B cell (primary cell): Measurements from ENCODE around the gene ZNF701. TPM values are rescaled to one million over a fixed set of nuclear protein-coding genes. Genes with fewer than 3 reads are reported as not detected.

Source experiments
- ATAC-seq: fragments of 200-7000 bp; cut with Tn5 transposase; one replicate; pipeline ENCODE4 v1.10.0; 2021; ENCODE audit warnings: low read depth, mild to moderate bottlenecking, moderate number of reproducible peaks, moderate library complexity
- CTCF ChIA-PET: fragments of 350-600 bp; sonication (Branson Sonifier 250); formaldehyde crosslinking; loops from one replicate; lab custom pipeline; 2021; ENCODE audit warnings: antibody characterized with exemption, inconsistent platforms; lab: Charles Lee
- POLR2A ChIA-PET: fragments of 350-600 bp; sonication (Branson Sonifier 250); formaldehyde crosslinking; loops from one replicate; lab custom pipeline; 2021; ENCODE audit warnings: antibody characterized with exemption; lab: Charles Lee
- DNase-seq: peaks from one replicate; pipeline ENCODE4 v3.0.0; 2013
- H2AFZ ChIP-seq: 2 replicates; pipeline ENCODE4 v1.6.1; 2012; ENCODE audit warnings: mild to moderate bottlenecking, low read depth, low read length; ENCODE audit not compliant: insufficient read depth, poor library complexity, severe bottlenecking
- H3K27ac ChIP-seq, 2 donors: 1 replicate in 1 of 2; 2 replicates in 1 of 2; pipeline ENCODE4 v1.5.1; 2012 to 2013; ENCODE audit warnings: low read length in 2 of 2, mild to moderate bottlenecking in 2 of 2, moderate library complexity in 1 of 2
- H3K27me3 ChIP-seq, 4 experiments: fragments of 200-600 bp in 1 of 4; sonication (generic) in 1 of 4; replicated peaks in 1 of 4; 1 replicate in 2 of 4; 2 replicates in 2 of 4; pipeline versions ENCODE4 v1.6.1 to v1.7.0; 2013 to 2016; ENCODE audit warnings: low read length in 3 of 4, mild to moderate bottlenecking in 2 of 4, mixed read lengths in 1 of 4, moderate library complexity in 1 of 4; ENCODE audit not compliant: insufficient read depth in 4 of 4, control insufficient read depth in 3 of 4; ENCODE audit errors: control extremely low read depth in 1 of 4
- H3K36me3 ChIP-seq, 2 experiments: replicated peaks in 1 of 2; 1 replicate in 1 of 2; 2 replicates in 1 of 2; pipeline versions ENCODE4 v1.6.1 to v1.7.1; 2013; ENCODE audit warnings: low read length in 1 of 2; ENCODE audit not compliant: insufficient read depth in 2 of 2, control insufficient read depth in 1 of 2; ENCODE audit errors: control extremely low read depth in 1 of 2, extremely low read depth in 1 of 2
- H3K4me1 ChIP-seq, 2 donors: fragments of 200-600 bp in 1 of 2; sonication (generic) in 1 of 2; 1 replicate in 1 of 2; 2 replicates in 1 of 2; pipeline versions ENCODE4 v1.5.1 to v1.6.1; 2013 to 2017; ENCODE audit warnings: low read length in 2 of 2; ENCODE audit not compliant: control insufficient read depth in 2 of 2, insufficient read depth in 2 of 2
- H3K4me2 ChIP-seq: replicated peaks from 2 replicates; pipeline ENCODE3; 2012; ENCODE audit warnings: mild to moderate bottlenecking, low read depth, low read length; ENCODE audit not compliant: poor library complexity, severe bottlenecking
- H3K4me3 ChIP-seq, 5 experiments: fragments of 200-600 bp in 1 of 5; sonication (generic) in 1 of 5; 1 replicate in 3 of 5; 2 replicates in 2 of 5; pipeline versions ENCODE4 v1.5.1 to v1.7.0; 2011 to 2016; ENCODE audit warnings: low read length in 4 of 5, mild to moderate bottlenecking in 4 of 5, low read depth in 2 of 5, control low read depth in 1 of 5, moderate library complexity in 1 of 5; ENCODE audit not compliant: insufficient read depth in 1 of 5; ENCODE audit errors: control extremely low read depth in 1 of 5, extremely low read depth in 1 of 5
- H3K79me2 ChIP-seq: fragments of 200-600 bp; sonication (generic); one replicate; pipeline ENCODE4 v1.6.0; 2016; ENCODE audit warnings: low read length; ENCODE audit not compliant: control insufficient read depth, insufficient read depth
- H3K9ac ChIP-seq: fragments of 200-600 bp; sonication (generic); 2 replicates; pipeline ENCODE4 v1.6.1; 2017; ENCODE audit warnings: mild to moderate bottlenecking, low read length, moderate library complexity
- H3K9me3 ChIP-seq, 3 donors: one replicate each; pipeline versions ENCODE4 v1.6.1 to v1.7.1; 2013; ENCODE audit warnings: low read length in 2 of 3; ENCODE audit not compliant: control insufficient read depth in 2 of 3, insufficient read depth in 1 of 3; ENCODE audit errors: control extremely low read depth in 1 of 3
- H4K20me1 ChIP-seq: 2 replicates; pipeline ENCODE4 v1.6.0; 2012; ENCODE audit warnings: mild to moderate bottlenecking, low read length; ENCODE audit not compliant: insufficient read depth, control insufficient read depth, poor library complexity, severe bottlenecking
- H3K27ac Mint-ChIP-seq: one replicate; pipeline ENCODE4 v1.8.0; 2021; ENCODE audit warnings: mixed read lengths
- H3K27me3 Mint-ChIP-seq: one replicate; pipeline ENCODE4 v1.8.0; 2021; ENCODE audit warnings: mixed read lengths
- H3K4me1 Mint-ChIP-seq: one replicate; pipeline ENCODE4 v1.8.0; 2021; ENCODE audit warnings: mixed read lengths
- H3K4me3 Mint-ChIP-seq: one replicate; pipeline ENCODE4 v1.8.0; 2021; ENCODE audit warnings: mixed read lengths
- H3K9me3 Mint-ChIP-seq: one replicate; pipeline ENCODE4 v1.8.0; 2022; ENCODE audit warnings: mixed read lengths; ENCODE audit not compliant: insufficient read depth
- CTCF ChIP-seq: fragments of 200-600 bp; IDR thresholded peaks from one replicate; pipeline ENCODE4 v1.8.0; 2022; ENCODE audit warnings: antibody characterized with exemption, mild to moderate bottlenecking
- EZH2 ChIP-seq: IDR thresholded peaks from 2 replicates; pipeline ENCODE4 v1.6.1; 2012; ENCODE audit warnings: borderline replicate concordance, low read depth, mild to moderate bottlenecking, moderate library complexity, low read length; ENCODE audit not compliant: insufficient read depth, poor library complexity, severe bottlenecking
- WGBS: methylation state at CpG from one replicate; pipeline ENCODE4 v1.1.5; 2013; ENCODE audit warnings: missing lambda C conversion rate; ENCODE audit not compliant: insufficient coverage; 5-methylcytosine and 5-hydroxymethylcytosine counted together
- intact Hi-C: fragments of 100-400 bp; cut with micrococcal nuclease; formaldehyde crosslinking; loops from one replicate; pipeline ENCODE4 v1.10.0; 2022
- polyA plus RNA-seq: library from polyadenylated mRNA; depleted of rRNA; stranded (reverse); fragments of >200 nt; gene quantifications from 2 replicates; pipeline ENCODE4 v1.2.3, GENCODE V29; 2012
- total RNA-seq, 2 donors: library from RNA; stranded (reverse); fragments of 120-200 nt in 1 of 2; gene quantifications; 1 replicate in 1 of 2; 2 replicates in 1 of 2; pipeline versions ENCODE4 v1.2.3 to v1.2.4, GENCODE V29; 2013 to 2022

ZNF701 gene
- total and polyA plus RNA-seq, 2 donors (not counting 1 experiment from before 2014, with no cell fraction given), result 13.0 to 49.2 TPM

DNA sequence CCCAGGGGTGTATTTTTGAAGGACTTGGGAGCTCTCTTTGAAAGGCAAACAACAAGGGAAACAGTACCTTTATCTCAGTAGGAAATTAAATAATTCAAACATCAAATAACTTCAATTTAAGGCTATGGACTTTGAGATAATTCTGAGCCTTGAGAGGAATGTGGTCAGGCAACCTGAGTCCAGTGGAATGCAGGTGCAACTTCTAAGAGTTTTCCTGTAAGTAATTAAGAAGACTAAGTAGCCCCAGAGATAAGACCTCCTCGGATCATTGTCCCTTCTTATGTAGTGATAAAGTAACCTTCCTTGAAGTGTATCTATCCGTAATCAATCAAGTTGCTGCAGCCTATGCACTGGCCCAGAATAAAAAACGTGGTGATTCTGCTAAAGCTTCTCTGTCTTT is 29.2 kb downstream of the ZNF701 start:
- 97% methylated on average over 3 of the region's 3 CpGs for WGBS
- Histone ChIP-seq H3K4me2 (no peak overlapping the region), H3K79me2 (peaks cover 31% of the 10 kb centered on the region), H3K4me1 (peaks cover 11 to 16% of the 10 kb centered on the region in 2 donors), H3K36me3 (peaks cover 7 to 8% of the 10 kb centered on the region in 2 experiments), H3K27me3 (no peaks in the 10 kb centered on the region), H3K9ac (no peak overlapping the region), H3K9me3 (peaks cover 2 to 22% (median 8%) of the 10 kb centered on the region in 3 donors), H2AFZ (no peak overlapping the region), H3K27ac (no peak overlapping the region), H4K20me1 (no peaks in the 10 kb centered on the region), H3K4me3 (no peak overlapping the region)
- peaks cover 14% of the 10 kb centered on the region for H3K9me3 Mint-ChIP-seq
- intact Hi-C loops, result no loop called here
- H3K4me3 Mint-ChIP-seq, result no peak overlapping the region
- DNase-seq (no peak), ATAC-seq (no peak)
- no peaks in the 10 kb centered on the region for H3K27me3 Mint-ChIP-seq
- TF ChIP-seq EZH2 (no peak), CTCF (no peak)
- H3K4me1 Mint-ChIP-seq, result peaks cover 23% of the 10 kb centered on the region
- H3K27ac Mint-ChIP-seq, result no peak overlapping the region
- POLR2A ChIA-PET, result no interaction called here
- CTCF ChIA-PET, result no interaction called here

DNA sequence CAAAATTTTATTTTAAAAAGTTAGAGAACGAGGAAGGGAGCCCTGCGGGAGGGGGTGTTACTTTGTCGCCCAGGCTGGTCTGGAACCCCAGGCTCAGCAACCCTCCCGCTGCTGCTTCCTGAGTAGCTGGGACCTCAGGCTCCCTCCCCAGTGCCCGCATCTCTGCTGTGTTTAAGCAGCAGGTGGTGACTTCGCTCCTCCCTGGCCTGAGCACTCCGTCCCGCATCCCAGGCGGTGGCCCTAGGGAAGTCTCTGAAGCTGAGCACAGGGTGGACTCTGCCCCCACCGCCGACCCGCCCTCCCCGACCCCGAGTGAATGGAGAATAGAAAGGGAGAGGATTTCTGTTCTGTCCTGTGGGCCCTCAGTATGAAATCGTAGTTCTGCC is 30.5 kb downstream of the ZNF701 start:
- Histone ChIP-seq H3K27ac (peak overlapping the region in 1 of 2 donors; percentile 5), H3K79me2 (peaks cover 43% of the 10 kb centered on the region), H3K9me3 (peaks cover 2 to 23% (median 8%) of the 10 kb centered on the region in 3 donors), H3K27me3 (no peaks in the 10 kb centered on the region), H3K4me1 (peaks cover 11 to 16% of the 10 kb centered on the region in 2 donors), H4K20me1 (peaks cover 8% of the 10 kb centered on the region), H3K4me3 (peak overlapping the region; percentile 47 to 89 (median 76)), H3K36me3 (peaks cover 8 to 11% of the 10 kb centered on the region in 2 experiments), H2AFZ (peak overlapping the region; percentile 88), H3K4me2 (peak overlapping the region; percentile 89), H3K9ac (peak overlapping the region; percentile 79)
- CTCF ChIA-PET, result interaction anchor here (0.7 to 1.2 kb wide), 2 partner anchors 231 to 506 kb away, joined by 3 read pairs; partner anchors contain the start of gene ZNF880
- TF ChIP-seq EZH2 (no peak), CTCF (no peak)
- H3K4me1 Mint-ChIP-seq, result peaks cover 23% of the 10 kb centered on the region
- no peaks in the 10 kb centered on the region for H3K27me3 Mint-ChIP-seq
- peak overlapping the region; percentile 87 for H3K27ac Mint-ChIP-seq
- H3K4me3 Mint-ChIP-seq, result peak overlapping the region; percentile 90
- POLR2A ChIA-PET, result interaction anchor here (0.7 kb wide), 1 partner anchor 231 kb away, joined by 4 read pairs; the partner anchor contains the start of gene ZNF880
- intact Hi-C loops, result loop anchor here (1.0 to 2.0 kb wide), 8 partner anchors 30 to 765 kb away; partner anchors contain the start of genes ZNF525, ZNF611, ZNF701 and ZNF766
- peaks cover 15% of the 10 kb centered on the region for H3K9me3 Mint-ChIP-seq
- 2% methylated on average over 10 of the region's 15 CpGs for WGBS
- DNase-seq, result no peak
- peak; percentile 7 for ATAC-seq
